Right hindlimb (tissue), 1 donor: Measurements from ENCODE around the gene GDF3.
"Not testable (repeated sequence)": the region's sequence is repeated elsewhere in the genome, so short reads cannot be mapped to it uniquely, and the experiment has no call there.

Experiments
- DNase-seq: peaks from one replicate; pipeline ENCODE4 v3.0.0-alpha.2; 2018

The GDF3 gene

DNA sequence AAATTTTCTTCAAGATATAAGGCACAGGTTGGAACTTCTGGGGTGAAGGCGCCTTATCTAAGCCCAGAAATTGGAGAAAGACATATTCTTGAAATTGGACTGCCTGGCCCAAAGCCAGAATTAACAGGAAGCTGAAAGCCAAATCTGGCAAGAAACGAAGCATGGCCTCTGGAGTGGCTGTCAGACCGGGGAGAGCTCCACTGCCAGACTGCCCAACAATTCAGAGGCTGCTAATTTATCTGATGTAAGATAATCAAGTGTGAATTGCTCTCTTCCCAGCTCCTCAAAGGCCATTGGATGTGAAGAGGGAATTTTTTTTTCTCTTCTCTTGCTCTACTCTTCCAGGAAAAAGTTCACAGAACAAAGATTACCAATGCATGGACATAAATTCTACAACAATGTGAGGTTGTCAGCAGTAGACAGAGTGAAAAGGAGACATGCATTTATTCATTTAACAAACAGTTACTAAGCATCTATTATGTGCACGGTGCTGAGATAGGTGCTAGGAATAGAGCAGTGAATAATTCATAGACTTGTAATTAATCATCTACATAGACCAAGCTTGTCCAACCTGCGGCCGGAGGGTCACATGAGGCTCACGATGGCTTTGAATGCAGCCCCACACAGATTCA lies at the start of gene GDF3:
Gene GDF3, minus strand, starts transcription at position 210 of the 632 bp plus-strand sequence. Its CDS starts 47 bp downstream, at position 163.
- DNase-seq: peak; percentile 33

DNA sequence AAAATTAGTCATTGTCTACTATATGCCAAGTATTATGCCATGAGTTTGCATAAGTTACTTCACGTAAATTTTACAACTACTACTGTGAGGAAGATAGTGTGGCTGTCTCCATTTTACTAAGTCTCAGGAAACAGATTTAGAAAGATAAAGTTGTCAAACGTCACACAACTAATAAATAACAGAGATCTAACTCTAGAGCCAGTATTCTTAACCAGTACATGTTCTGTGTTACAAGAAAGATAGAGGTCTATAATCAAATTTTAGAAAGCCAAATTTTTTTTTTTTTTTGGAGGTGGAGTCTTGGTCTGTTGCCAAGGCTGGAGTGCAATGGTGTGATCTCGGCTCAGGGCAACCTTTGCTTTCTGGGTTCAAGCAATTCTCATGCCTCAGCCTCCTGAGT lies 37.4 kb upstream of the GDF3 start:
- DNase-seq: no peak

DNA sequence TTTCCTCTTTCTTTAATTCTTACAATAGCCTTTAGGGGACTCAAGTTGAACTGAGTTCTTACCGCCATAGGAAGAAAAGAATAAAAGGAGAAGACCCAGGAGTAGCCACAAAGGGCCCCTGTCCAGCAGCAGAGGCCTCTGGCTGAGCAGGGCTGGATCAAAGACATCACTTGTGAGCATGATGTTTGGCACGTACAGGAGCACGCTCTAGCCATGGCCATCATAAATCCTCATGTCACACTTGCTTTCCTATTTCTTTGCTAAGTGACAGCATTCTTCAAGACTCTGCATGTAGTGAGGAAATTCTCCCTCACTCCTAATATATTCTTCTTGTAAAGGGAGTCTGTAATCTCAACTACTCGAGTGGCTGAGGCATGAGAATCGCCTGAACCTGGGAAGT lies 35.9 kb upstream of the GDF3 start:
- DNase-seq: peak; percentile 24

DNA sequence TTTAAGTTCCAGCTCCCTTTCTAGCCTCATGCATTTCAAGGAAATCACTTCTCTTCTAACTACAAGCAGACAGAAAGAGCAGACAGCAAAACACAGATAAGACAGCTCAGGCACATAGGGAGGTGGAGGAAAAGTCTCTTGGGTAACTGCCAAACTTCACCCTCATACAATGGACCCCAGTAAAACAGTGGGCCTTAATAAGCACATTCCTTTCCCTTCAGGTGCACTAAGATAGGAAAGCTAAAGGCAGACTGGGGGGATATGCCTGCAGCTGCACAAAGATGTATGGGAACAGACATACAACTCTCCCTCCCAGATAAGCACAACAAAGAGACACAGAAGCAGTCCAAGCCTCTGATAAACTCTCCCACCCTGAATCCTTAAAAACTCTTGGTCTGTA lies 35.4 kb upstream of the GDF3 start:
- not testable (repeated sequence) for DNase-seq

DNA sequence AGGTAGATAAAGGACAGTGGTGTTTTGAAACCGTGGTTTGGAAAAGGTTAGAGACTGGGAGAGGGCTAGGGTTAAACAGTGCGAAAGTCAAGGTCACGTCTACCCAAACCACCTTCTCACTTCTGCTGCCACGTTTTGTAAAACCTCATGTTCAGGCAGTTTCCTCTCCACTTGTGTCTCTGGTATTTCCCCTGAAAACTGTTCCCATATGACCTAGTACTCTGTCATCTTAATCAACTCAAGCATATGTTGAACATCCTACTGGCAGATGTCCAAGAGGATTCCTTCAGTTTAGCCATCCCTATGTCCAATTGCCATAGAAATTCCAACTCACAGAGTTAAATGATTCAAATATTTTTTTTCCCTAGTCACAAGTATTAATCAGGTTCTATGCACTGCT lies 34.2 kb upstream of the GDF3 start:
- no peak for DNase-seq

DNA sequence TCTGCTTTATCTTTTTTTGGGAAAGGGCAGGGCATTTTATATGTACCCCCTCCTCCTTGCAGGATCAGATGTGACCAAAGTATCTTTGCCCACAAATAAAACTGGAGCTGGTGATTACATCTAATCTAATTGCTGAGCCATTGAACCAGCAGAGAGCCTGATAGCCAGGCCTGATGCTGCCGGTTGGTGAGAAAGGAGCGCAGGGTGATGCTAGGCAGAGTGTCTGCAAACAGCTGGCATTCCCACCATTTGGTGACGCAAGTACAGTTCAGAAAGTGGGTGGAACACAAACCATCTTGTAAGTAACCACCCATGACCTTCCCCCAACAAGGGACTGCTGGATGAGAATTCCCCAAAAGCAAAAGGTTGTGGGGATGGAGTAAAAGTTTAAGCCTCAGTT lies 28.4 kb upstream of the GDF3 start:
- no peak for DNase-seq

DNA sequence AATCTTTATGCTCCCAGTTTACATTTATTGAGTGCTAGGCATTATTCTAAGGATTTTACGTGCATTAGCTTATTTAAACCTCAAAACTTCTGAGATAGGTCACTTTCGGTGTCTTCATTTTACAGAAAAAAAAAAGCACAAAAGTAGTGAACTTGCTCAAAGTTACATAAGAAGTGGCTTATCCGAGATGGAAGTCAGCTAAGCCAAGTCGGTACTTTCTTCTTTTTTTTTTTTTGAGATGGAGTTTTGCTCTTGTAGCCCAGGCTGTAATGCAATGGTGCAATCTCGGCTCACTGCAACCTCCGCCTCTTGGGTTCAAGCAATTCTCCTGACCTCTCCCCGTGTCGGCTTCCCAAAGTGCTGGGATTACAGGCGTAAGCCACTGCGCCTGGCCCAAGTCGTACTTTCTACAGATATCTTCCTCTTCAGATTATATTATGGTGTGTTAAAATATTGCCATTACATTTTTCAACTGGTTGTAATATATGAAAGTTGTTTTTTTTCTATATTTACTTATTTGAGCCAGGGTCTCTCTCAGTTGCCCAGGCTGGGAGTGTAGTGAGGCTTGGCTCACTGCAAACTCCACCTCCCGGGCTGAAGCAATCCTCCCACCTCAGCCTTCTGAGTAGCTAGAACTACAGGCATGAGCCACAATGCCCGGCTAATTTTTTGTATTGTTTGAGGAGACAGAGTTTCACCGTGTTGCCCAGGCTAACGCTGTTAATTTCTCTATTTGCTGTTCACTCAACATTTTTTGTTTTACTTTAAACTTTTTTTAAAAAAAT lies 24.6 kb upstream of the GDF3 start:
- DNase-seq: no peak

DNA sequence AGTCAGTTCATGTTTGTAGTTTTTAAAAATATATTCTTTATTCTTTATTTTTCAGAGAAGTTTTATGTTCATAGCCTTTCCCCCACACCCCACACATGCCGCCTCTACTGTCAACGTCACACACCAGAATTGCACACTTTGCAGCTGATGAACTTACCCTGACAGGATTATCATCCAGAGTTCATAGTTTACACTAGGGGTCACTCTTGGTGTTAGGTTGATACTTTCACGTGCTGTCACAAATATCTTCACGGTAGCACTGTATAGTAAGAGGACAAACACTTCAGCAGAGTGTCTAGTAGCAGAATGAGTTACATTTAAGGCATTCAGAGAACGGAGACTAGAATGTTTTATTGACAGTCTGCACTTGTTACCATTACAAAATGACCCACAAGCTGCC lies 20.8 kb upstream of the GDF3 start:
- no peak for DNase-seq

DNA sequence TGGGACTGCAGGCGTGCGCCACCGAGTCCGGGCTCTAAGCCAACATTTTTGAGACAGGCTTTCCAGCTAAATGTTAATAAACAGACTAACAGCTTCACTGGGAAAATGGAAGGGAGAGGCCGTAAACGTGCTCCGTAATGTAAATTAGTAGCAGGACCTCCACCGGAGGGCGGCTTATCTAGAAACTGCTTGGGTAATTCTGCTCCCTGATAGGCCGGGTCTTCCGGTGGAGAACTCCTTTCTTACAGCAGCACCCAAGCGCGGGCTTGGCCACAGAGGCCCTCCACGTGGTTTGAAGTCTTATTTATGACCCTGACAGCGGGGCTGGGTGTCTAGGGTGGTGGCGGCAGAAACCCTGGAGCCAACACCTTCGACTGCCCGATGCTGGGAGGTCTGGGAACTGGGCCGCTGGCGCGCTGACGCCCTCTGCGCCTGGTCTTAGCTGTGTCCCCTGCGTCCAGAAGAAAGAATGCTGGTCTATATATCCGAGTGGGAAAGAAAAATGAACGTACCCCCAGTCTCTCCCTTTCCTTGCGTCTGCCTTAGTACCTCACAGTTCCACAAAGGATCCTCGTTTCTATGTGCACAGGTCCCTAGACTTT lies 17.4 kb upstream of the GDF3 start:
- no peak for DNase-seq

DNA sequence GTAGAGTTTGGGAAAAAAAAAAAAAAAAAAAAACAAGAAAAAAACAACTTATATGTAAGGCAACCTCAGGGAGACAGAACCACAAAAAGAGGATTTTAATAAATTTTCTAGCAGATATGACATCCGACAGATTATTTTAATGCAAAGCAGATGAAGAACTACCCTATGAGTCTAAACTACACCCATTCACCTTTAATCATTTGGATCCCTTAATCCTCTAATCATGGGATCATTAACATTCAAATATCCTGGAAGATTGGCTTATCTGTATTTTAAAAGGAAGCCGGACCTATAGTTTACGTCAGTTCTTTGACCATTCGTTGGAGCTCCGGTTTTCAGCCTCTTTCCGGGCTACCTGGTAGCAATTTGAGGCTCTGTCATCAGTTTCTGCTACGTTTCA lies 15.6 kb upstream of the GDF3 start, which contains the start of gene DPPA3:
Gene DPPA3, plus strand, starts transcription at position 301 of the 400 bp plus-strand sequence. CDS start 138 bp downstream, outside the sequence.
- DNase-seq: no peak

DNA sequence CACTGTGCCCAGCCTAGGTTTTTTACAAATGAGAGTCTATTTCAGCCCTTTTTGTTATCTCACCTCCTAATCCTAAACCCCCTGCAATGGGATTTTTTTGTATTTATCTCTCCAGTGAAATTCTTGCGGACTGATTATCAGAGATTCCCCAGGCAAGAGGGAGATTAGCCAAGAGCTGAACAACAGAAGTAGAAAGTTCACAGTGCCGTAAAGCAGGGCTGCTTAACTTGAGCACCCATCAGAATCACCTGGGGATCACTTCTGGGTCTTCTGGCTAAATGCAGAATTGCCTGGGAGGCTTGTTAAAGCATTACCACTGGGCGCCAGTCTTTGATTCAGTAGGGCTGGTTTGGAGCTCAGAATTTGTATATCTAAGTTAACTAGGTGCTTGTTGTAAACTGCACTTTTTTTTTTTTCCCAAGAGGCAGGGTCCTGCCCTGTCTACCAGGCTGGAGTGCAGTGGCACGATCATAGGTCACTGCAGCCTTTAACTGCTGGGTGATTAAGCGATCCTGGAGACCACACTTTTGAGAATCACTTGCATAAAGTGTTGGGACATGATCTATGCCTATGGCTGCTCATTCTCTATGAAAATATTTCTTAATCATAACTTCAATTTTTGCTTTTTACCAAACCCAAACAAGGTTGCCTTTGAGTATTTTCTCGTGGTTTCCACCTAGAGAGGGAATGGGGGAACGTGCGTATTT lies 14.5 kb upstream of the GDF3 start:
- DNase-seq: no peak

DNA sequence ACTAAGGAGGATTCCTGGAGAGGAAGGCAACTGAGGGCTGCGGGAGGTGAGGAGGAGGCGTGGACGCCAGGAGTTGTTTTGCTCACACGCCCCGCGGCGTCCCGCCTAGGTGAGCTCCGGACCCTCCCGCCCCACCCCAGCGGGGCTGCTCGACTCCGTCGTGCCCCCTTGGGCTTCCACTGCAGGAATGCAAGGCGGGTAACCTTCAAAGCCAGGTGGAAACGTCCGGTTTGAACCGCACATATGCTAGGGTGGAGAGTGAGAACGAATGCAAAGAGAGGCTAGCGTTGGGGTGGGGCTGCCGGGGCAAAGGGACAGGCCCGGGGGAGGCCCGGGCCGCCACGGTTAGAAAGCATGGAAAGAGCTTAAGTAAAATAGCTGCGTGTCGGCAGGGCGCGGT lies 10.3 kb upstream of the GDF3 start:
- no peak for DNase-seq

DNA sequence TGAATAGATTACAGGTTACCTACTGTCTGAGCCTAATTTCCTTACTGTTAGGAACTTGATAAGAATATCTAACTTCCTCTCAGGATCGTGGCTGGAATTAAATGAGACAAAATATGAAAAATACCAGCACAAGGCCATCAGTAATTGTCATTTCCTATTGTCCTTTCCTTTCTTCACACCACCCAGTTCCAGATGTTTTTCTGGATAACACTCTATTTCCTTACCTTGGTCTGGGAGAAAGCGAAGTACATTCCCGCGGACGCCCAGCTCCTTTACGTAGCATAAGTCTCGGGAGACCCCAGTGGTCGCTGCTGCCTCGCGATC lies 376 bp downstream of the GDF3 start:
- no peak for DNase-seq

DNA sequence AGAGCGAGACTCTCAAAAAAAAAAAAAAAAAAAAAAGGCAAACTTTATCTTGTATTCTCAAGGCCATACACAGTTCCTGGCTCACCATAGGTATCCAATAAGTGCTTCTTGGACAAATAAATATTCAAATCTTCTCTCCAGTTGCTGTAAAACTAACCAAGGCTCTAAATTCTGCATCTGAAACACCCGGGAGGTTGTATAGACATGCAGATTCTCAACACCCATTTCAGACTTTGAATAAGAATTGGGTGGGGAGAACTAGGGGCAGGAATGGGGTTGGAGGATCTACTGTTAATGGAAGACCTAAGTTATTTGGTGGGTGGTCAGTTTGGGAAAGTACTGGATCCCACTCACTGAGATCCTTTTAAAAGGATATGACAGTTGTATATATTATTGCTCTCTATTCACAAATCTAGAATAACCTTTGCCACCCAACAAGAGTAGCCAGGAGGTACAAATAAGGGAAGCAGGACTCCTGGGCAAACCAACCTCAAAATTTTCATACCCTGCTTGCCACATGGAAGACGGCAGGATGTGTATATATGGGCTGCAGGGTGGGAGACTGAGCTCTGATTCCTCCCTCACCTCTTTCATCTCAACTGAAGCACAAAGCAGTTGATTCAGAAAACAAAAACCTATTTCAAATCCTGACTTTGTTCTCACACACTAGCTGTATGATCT lies 879 bp downstream of the GDF3 start:
- DNase-seq: no peak

DNA sequence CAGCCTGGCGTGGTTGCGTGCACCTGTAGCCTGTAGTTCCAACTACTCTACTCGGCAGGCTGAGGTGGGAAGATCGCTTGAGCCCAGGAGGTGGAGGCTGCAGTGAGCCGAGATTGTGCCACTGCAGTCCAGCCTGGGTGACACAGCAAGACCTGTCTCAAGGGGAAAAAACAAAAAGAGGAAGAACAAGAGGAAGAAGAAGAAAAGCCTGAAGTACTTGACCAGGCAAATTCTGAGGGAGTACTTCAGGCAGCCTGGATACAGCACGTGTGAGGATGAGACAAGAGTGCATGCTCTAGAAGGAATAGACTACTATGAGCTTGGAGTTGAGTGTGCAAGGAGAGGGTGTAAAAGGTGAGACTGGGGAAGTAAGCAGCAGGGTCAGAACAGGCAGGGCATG lies 1.8 kb downstream of the GDF3 start:
- no peak for DNase-seq

DNA sequence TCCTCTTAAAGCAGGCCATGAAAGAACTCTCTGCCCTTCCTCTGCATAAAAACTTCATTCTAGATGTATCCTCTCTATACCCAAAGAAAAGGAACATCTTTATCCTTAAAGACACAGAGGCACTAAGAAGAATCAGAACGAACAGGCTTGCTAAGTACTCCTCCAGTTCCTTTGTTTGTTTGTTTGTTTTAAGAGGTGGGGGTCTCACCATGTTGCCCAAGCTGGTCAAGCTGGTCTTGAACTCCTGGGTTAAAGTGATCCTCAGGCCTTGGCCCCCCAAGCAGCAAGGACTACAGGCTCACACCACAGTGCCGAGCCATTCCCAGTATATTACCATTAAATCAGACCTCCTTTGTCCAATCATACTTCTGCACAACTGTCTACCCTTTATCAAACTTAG lies 14.0 kb downstream of the GDF3 start:
- DNase-seq: no peak

DNA sequence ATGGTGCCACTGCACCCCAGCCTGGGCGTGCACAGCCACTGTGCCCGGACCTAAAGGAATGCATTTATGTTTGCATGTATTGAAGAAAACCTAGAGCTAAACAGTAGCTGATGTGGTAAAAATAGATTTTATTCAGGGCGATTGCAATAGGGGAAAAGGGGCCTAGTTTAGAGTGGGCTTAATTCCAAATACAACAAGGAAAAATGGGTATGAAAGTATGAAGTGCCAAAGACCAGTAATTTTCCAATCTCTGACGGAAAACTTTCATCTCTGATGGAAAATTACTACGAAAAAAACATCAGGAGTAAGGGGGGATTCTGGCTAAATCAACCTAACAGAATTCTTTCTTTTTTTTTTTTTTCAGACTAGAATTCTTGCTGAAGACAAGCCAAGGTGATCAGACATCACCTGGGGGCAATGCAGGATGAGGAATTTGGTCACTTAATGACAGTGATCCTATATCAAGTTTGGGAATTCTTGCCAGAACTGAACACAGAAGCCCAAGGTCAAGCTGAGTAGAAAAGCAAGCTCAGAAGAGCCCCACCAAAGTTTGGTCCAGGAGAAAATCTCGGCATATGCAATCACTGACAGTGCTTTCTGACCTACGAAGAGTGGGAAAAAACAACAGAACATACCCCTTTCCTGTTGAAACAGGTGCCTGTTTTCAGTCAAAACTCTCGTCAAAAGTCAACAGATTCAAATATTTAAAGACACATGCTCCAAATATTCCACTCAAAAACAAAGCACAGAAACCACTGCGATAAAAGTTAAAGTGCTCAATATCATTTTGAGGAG lies 16.1 kb downstream of the GDF3 start:
- no peak for DNase-seq

DNA sequence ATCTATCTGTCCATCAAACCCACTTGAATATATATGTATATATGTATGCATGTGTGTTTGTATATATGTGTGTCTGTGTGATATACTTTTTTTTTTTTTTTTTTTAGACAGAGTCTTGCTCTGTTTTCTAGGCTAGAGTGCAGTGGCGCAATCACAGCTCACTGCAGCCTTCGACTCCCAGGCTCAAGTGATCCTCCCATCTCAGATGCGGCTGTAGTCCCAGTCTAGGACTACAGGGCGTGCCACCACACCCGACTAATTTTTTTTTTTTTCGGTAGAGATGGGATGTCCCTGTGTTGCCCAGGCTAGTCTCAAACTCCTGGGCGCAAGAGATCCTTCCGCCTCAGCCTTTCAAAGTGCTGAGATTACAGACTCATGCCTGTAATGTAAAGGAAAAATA lies 16.8 kb downstream of the GDF3 start:
- DNase-seq: no peak

DNA sequence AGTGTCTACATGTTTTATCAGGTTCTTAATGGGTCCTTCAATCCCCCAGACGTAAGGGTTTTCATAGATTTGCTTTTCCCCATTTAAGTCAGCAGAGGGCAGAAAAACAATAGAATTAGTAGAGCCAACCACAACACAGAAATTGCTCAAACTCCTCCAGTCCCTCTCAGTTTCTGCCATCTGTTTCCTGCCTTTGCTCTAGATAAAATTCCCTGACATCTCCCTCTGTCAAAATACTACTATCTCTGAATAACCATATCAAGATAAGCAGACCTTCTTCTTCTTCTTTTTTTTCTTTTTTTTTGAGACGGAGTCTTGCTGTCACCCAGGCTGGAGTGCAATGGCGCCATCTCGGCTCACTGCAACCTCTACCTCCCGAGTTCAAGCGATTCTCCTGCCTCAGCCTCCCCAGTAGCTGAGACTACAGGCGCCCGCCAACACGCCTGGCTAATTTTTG lies 18.1 kb downstream of the GDF3 start:
- not testable (repeated sequence) for DNase-seq

DNA sequence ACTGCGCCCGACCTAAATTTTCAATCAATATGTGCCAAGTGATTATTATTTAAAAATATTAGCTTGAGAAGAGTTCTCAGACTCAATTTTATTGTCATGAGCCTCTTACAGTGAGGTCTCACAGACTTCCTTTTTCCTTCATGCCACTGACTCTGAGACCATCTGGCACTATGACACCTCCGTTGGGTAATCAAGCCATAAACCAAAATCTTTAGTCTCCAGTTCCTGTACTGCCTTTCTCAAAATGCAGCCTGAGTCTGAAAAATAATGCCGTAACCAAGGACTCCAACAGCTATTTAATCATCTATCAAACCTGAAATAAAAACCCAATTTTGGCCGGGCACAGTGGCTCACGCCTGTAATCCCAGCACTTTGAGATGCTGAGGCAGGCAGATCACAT lies 20.1 kb downstream of the GDF3 start:
- DNase-seq: not testable (repeated sequence)

DNA sequence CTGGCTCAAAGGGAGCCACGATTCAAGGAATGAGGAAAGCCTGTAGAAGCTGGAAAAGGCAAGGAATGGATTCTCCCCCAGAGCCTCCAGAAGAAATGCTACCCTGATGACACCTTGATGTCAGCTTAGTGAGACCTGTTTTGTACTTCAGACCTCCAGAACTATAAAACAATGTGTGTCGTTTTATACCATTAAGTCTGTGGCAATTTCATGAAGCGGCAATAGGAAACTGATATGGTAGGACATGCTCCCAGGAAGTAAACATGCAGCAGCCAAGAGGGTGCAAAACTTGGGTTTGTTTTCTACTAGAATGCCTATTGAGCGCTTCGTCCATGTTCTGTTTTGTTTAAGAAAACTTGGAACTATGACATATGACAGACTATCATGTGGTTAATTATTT lies 27.4 kb downstream of the GDF3 start:
- no peak for DNase-seq

DNA sequence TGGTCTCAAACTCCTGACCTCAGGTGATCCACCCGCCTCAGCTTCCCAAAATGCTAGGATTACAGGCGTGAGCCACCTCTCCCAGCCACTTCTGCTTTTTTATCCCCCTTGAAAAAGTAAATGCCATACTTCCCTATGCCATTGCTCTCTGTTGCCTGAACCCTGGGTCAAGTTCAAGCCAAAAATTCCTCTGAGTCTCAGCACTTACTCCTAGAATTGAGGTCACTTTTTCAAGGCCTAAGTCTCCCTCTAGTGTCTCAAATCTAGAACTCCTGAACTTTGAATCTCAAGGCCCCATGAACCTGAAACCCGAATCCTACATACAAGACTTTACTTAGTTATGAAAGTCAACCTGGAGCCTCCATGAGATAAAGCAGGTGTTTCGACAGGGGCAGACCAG lies 28.4 kb downstream of the GDF3 start:
- DNase-seq: no peak
